GM21360 (cell line): ENCODE results near the gene GSTA4.
"Not testable (repeated sequence)": the region's sequence is repeated elsewhere in the genome, so short reads cannot be mapped to it uniquely, and the experiment has no call there.

Experiments used
- ATAC-seq: cut with Tn5 transposase; IDR thresholded peaks from one replicate; pipeline ENCODE4 v1.9.1; 2021; ENCODE audit warnings: mild to moderate bottlenecking, moderate library complexity; ENCODE audit not compliant: unreplicated experiment

The GSTA4 gene

GRCh38 chr6:53014744-53015143, 19.7 kb upstream of the GSTA4 start:
- ATAC-seq = no peak

GRCh38 chr6:53014063-53014462, 19.0 kb upstream of the GSTA4 start:
- ATAC-seq = no peak

- no peak for ATAC-seq
Observed at GRCh38 chr6:53011979-53012378, 16.9 kb upstream of the GSTA4 start.

- ATAC-seq = no peak
Observed at GRCh38 chr6:53010504-53010903, 15.4 kb upstream of the GSTA4 start.

GRCh38 chr6:53009511-53009910, 14.4 kb upstream of the GSTA4 start:
- no peak for ATAC-seq

- no peak for ATAC-seq
Observed at GRCh38 chr6:53009056-53009455, 14.0 kb upstream of the GSTA4 start.

GRCh38 chr6:53008192-53008687, 13.2 kb upstream of the GSTA4 start:
- not testable (repeated sequence) for ATAC-seq

- ATAC-seq = no peak
Observed at GRCh38 chr6:53005663-53006250, 10.7 kb upstream of the GSTA4 start.

- no peak for ATAC-seq
Observed at GRCh38 chr6:52999456-52999855, 4.4 kb upstream of the GSTA4 start.

- ATAC-seq = no peak
Observed at GRCh38 chr6:52998603-52999002, 3.5 kb upstream of the GSTA4 start.

GRCh38 chr6:52995913-52996645, 995 bp upstream of the GSTA4 start:
- ATAC-seq = no peak

- peak; percentile 28 for ATAC-seq
Observed at GRCh38 chr6:52994839-52995088, 320 bp downstream of the GSTA4 start.

- no peak for ATAC-seq
Observed at GRCh38 chr6:52994031-52994838, 849 bp downstream of the GSTA4 start.

- ATAC-seq = no peak
Observed at GRCh38 chr6:52992980-52993920, 1.8 kb downstream of the GSTA4 start.

- ATAC-seq = no peak
Observed at GRCh38 chr6:52990342-52990741, 4.7 kb downstream of the GSTA4 start.

GRCh38 chr6:52985228-52985627, 9.9 kb downstream of the GSTA4 start:
- no peak for ATAC-seq

- ATAC-seq = peak; percentile 63
Observed at GRCh38 chr6:52984247-52984646, 10.8 kb downstream of the GSTA4 start.

- no peak for ATAC-seq
Observed at GRCh38 chr6:52983159-52983848, 11.8 kb downstream of the GSTA4 start.

GRCh38 chr6:52982680-52983079, 12.4 kb downstream of the GSTA4 start:
- no peak for ATAC-seq

GRCh38 chr6:52981222-52981900, 13.7 kb downstream of the GSTA4 start:
- no peak for ATAC-seq
